ENCODE measurements around the gene AGAP5. TPM values are rescaled to one million over a fixed set of nuclear protein-coding genes. Genes with fewer than 3 reads are reported as not detected.
"Not testable (repeated sequence)": the region's sequence is repeated elsewhere in the genome, so short reads cannot be mapped to it uniquely, and the experiment has no call there.

The AGAP5 gene
- total RNA-seq, 4 donors from 2014 or later = 4.3 to 8.8 (median 5.4) TPM

DNA sequence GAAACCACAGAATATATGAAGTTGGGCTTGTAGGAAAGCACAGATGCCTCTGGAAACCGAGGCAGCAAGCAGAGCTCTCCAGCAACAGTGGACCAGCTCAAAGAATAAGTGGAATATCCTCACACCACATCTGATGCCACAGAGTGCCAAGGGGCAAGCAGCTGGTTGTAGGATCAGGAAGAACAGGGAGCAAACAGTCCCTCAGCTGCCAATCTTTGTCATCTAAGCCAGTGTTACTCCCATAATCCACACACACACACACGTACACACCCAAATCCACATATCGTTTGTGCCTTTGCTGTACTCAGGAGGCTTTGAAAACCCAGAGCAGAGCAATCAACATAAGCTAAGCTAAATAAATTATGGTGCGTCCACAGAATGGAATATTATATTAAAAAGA is 25.6 kb upstream of the AGAP5 start:
- ATAC-seq (ENCODE audit: low FRiP score) (no peak), DNase-seq (ENCODE audit: low spot score) (no peak)
- TF ChIP-seq, protein P1, sequence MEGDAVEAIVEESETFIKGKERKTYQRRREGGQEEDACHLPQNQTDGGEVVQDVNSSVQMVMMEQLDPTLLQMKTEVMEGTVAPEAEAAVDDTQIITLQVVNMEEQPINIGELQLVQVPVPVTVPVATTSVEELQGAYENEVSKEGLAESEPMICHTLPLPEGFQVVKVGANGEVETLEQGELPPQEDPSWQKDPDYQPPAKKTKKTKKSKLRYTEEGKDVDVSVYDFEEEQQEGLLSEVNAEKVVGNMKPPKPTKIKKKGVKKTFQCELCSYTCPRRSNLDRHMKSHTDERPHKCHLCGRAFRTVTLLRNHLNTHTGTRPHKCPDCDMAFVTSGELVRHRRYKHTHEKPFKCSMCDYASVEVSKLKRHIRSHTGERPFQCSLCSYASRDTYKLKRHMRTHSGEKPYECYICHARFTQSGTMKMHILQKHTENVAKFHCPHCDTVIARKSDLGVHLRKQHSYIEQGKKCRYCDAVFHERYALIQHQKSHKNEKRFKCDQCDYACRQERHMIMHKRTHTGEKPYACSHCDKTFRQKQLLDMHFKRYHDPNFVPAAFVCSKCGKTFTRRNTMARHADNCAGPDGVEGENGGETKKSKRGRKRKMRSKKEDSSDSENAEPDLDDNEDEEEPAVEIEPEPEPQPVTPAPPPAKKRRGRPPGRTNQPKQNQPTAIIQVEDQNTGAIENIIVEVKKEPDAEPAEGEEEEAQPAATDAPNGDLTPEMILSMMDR (IDR thresholded peaks at IDR 0.05) = no peak

DNA sequence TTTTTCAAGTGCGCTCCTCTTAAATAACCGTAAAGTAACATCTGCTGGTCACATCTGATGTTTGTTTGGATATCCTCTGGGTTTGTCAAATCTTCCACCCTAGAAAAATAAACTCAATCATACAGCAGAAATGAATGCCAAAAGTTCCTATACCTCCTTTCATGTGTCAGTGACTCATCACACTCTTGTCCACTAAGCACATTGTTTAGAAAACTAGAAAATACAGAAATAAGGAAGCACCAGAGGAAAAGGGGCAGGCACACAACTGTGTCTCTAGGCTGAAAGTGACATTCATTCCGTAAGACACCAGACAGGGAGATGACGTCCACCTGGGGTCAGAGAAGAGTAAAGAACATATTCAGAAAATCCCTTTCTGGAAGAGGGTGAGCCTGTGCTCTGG is 22.7 kb upstream of the AGAP5 start:
- not testable (repeated sequence) for DNase-seq (ENCODE audit: low spot score); ATAC-seq (ENCODE audit: low FRiP score)

DNA sequence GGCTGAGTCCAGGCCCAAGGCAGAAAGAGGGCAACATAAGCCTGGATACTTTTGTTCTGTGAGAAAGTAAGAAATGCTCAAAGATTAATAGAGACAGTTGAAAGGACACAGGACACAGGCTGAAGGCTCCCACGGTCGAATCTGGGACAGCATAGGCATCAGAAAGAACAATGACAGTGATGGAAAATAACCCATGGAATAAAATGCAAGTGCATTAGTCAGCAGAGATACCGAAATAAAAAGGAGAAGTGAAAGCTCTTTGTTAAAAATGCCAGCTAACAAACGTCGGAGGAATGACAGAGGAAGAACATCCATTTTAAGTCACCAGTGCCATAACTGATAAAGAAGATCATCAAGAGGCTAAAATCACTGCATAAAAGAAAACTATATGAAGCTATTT is 19.6 kb upstream of the AGAP5 start:
- ATAC-seq (ENCODE audit: low FRiP score) (no peak), DNase-seq (ENCODE audit: low spot score) (no peak)
- TF ChIP-seq, protein P1 (IDR thresholded peaks at IDR 0.05) = no peak

DNA sequence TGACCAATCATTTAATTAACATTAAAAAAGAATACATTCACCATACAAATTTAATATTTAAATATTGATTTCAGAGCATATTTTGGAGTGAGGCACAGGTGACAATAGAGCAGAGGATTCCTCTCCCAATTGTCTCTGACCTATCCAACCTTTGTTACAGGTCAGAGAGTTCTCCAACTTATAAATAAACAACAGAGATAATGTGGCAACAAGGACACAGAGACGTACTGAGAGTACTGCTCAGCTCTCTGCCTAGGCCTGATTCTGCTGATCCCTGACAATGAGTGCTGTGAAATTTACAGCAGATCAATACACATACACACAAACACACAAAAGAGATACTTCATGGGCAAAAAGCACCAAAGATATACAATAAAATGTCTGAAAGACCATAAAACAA is 18.3 kb upstream of the AGAP5 start:
- DNase-seq (ENCODE audit: low spot score) (no peak), ATAC-seq (ENCODE audit: low FRiP score) (no peak)
- TF ChIP-seq, protein P1 (IDR thresholded peaks at IDR 0.05) = no peak

DNA sequence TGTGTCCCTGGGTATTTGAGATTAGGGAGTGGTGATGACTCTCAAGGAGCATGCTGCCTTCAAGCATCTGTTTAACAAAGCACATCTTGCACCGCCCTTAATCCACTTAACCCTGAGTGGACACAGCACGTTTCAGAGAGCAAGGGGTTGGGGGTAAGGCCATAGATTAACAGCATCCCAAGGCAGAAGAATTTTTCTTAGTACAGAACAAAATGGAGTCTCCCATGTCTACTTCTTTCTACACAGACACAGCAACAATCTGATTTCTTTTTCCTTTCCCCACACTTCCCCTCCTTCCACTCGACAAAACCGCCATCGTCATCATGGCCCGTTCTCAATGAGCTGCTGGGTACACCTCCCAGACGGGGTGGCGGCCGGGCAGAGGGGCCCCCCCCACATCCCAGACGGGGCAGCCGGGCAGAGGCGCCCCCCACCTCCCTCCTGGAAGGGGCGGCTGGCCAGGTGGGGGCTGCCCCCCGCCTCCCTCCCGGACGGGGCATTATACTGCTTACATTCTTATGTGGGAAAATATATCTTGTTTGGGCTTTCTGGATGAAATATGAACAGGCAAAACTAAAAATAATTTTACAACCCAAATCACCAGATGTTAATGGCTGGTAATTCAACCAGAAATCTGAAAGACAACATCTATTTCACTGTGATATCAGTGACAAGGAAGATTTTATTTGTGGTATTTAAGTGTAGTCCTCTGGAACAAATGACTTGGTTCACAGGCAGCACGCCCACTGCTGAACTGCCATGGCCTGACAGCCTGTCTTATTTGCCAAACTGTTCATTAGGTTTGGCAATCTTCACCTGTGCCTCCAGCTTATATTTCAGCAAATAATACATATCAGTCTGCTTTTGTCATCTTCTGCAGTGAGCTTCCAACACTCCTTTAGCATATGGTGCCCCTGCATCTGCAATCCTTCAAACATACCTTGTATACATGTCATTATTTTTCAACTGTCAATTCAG is 17.6 kb upstream of the AGAP5 start:
- not testable (repeated sequence) for DNase-seq (ENCODE audit: low spot score); ATAC-seq (ENCODE audit: low FRiP score)

DNA sequence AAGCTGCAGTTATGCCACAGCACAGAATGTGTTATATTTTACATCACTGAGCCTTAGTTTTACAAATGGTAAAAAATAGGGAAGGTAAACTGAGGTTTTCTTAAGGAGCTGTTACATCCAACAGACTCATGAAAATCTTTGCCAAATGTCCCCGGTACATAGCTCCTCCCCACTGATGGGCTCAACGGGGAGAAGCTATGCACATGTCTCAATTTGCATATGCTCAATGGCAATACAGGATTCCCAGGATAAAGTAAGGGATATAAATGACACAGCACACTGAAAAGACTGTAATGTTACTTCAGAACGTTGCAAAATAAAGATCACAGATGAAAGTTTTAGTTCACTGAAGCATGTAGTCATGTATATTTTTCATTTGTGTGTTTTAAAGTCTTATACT is 16.6 kb upstream of the AGAP5 start:
- DNase-seq (ENCODE audit: low spot score); ATAC-seq (ENCODE audit: low FRiP score): not testable (repeated sequence)

DNA sequence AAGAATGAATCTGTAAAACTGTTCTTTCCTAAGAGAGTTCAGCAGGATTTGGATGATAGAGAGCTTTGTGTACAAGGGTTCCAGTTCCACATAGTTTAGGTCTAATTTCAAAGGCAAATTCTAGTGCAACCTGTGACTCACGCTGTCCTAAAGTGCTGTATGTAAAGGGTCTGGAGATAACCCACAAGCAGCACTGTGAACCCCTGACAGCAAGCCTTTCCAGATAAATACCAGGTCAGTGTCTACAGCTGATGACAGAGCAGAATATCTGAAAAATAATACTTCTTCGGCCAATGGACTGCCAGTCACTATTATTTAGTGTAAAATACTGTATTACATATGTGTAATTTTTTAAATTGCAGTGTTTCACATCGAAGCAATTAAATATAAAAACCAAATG is 16.0 kb upstream of the AGAP5 start:
- ATAC-seq (ENCODE audit: low FRiP score); DNase-seq (ENCODE audit: low spot score): not testable (repeated sequence)

DNA sequence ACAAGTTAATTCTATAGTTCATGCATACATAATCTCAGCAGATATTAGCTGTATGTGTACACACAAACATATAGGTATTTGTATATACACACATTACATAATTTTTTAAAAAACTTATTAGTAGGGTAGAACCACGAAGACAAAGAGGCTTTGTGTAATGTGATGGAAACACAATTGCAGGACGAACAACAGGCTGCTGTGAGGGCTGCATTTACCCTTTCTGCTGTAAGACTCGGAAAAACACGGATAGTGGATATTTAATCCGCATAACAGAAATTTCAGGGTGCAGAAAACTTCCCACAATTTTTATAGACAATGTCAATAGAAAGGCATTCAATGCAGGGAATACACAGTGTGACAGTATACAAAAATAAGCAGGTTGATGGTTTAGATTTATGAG is 13.8 kb upstream of the AGAP5 start:
- not testable (repeated sequence) for ATAC-seq (ENCODE audit: low FRiP score); DNase-seq (ENCODE audit: low spot score)

DNA sequence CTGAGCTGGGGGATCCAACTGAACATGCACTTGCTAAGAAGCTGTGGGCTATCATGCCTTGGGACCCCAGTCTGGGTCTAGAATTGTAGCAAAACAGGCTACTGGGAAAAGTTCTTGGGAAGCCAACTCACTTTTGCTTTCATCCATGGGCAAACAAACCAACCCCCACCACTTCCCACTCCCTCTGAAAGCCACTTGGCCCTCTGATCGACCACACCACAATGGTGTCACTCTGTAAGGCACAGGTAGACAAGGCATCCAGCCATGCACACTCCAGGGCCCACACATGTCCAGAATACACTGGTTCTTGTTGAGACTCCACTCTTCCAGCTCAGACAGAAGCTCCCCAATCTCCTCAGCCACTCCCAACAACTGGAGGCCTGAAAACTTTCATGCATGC is 10.2 kb upstream of the AGAP5 start:
- not testable (repeated sequence) for ATAC-seq (ENCODE audit: low FRiP score); DNase-seq (ENCODE audit: low spot score)

DNA sequence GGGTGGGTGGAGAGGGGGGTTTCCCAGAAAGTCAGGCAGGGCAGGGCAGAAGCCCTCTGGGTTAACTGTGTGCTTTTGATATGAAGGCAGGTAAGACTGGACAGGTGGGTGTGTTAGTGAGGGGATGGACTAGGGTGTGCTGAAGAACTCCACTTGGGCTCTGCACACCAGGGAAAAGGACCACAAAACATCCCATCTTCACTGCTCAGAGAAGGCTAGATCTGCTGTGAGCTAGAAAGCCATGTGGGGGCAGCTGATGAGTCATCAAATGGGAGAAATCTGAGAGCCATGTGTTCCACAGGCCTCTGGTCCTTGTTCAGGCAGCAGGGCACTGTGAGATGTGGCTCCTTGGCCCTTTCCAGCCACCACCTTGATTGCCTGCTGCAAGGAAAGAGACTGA is 9.7 kb upstream of the AGAP5 start:
- not testable (repeated sequence) for ATAC-seq (ENCODE audit: low FRiP score); DNase-seq (ENCODE audit: low spot score)

DNA sequence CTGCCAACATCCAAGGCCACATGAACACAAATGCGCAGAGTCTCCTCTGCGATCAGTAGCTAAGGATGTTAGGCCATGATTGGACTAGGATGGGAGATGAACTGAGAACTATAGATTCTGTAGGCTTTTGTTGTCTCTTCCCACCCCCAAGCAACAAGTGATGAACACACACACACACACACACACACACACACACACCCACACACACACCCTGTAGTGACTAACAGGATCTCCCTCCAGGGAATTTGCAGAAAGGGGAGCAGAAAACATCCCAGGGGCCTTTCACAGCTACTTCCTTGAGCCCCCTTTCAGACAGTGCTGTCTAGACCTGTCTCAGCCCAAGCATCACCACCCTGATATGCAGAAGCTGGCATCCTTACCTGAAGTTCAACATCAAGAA is 8.6 kb upstream of the AGAP5 start:
- not testable (repeated sequence) for DNase-seq (ENCODE audit: low spot score); ATAC-seq (ENCODE audit: low FRiP score)

DNA sequence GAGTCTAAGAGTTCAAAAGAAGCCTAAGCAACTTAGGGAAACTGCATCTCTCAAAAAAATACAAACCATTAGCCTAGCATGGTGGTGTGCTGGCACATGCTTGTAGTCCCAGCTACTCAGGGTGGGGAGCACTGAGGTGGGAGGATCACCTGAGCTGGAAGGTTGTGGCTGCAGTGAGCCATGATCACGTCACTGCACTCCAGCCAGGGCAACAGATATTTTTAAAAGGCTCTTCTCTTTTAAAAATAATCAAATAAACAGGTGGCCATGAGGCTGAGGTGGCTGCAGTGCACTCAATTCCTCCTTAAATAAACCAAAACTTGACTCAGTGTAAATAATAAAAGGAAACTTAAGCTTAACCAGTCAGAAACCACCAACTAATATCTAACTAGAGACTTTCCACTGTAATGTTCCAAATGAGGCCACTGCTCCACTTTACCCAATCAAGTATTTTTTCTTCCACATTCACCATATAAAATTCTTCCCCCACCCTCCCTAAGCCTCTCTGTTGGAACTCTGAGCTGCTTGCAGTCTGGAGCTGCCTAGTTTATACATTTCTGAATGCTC is 7.7 kb upstream of the AGAP5 start:
- not testable (repeated sequence) for DNase-seq (ENCODE audit: low spot score); ATAC-seq (ENCODE audit: low FRiP score)

DNA sequence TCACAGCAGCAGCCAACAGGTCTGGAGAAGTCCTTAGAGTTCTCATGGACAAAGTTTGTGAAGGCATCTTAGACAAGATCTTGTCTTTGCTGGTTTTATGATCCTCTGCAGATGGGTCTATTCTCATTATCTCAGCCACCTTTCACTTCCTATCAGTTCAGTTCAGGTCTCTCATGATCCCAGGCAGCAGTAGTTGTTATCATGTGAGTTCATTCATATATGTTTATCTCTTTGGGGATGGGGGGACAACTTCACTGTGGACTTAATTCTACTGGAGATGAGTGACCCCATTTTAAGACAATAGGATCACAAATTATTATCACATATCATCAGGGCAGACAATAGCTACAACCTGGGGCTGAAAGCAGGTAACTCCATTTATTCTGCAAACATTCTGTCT is 6.0 kb upstream of the AGAP5 start:
- ATAC-seq (ENCODE audit: low FRiP score); DNase-seq (ENCODE audit: low spot score): not testable (repeated sequence)

DNA sequence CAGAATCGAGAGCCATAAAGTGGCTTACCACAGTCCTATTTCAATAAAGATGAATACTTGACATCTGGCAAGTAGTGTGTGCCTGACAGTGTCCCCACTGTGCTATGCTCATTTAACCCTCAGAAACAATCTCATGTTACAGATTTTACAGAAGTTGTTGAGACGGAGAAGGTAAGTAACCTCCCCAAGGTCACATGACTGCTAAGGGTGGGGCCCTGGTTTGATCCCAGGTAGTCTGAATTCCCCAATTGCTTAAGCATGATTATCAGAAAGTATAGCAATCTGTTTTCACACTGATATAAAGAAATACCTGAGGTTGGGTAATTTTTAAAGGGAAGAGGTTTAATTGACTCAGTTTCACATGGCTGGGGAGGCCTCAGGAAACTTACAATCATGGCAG is 910 bp upstream of the AGAP5 start:
- DNase-seq (ENCODE audit: low spot score); ATAC-seq (ENCODE audit: low FRiP score): not testable (repeated sequence)

DNA sequence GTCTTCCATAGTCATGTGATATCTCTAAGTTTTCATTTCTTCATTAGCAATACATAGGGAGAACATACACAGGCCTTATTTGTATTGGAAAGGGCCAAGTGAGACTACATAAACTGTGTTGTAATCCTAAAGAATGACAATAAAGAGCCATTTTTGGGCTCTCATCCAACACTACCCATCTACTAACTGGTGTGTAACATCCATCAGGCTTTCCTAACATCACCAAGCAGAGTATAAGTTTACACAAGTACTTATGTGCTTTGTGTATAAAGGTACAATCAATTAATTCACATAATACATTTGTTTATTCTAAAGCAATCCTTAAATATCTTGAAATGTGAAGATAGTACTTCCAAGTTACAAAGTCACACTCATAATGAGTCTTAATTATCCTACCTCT is 2.6 kb downstream of the AGAP5 start:
- not testable (repeated sequence) for ATAC-seq (ENCODE audit: low FRiP score); DNase-seq (ENCODE audit: low spot score)

DNA sequence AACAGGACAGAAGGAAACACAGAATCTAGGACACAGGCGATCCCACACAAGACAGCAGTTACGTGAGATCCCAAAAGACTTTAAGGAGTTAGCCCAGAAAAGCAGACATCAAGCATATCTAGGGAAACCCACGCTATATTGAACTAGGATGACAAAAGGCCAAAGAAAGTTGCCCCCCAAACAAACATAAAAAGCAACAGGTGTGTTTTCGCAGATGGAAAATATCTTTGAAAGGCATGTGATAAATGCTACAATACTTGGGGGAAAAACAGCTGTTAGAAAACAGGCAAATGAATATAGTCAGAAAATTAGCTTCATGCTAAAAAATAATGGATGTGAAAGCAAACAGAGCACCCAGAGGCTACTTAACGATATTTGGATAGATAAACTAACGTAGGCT is 7.2 kb downstream of the AGAP5 start:
- ATAC-seq (ENCODE audit: low FRiP score) = not testable (repeated sequence)

More for the DNA sequence above, 7.2 kb downstream of the AGAP5 start:
- not testable (repeated sequence) for DNase-seq (ENCODE audit: low spot score)

Measured in omental fat pad (tissue), 4 donors.